Measurements from ENCODE around the gene MRPS12.

Gene MRPS12

DNA sequence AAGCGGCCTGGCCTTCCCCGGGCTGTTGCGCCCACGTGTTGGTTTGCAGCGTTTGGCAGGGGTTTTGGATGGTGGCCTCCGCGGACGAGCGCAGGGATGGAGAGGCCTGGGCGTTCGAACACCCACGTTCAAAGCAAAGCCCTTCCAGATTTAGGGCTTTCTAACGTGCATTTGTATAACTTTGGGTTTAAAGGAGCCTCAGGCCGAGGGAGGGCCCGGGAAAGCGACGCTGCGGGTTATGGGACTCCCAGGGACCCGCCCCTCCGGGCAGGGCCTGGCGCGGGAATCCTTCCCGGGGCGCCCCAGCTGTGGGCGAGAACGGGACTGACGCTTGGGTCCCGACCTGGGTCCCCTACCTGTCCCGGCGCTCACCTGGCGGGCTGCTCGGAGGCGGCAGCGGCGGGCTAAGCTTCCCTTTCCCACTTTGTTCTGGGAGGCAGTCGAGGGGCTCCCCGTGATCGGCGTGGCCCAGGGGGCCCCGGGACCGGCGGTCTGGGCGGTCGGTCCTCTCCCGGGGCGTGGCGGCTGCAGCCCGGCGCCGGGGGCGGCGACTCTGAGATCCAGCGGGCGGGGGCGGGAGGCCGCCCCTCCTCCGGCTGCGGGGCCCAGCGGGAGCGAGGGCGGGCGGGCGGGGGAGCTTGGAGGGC is 44.6 kb downstream of the MRPS12 start, which contains the start of gene FBXO17:
TSS of gene FBXO17 (minus strand) at position 529 of the 647 bp plus-strand sequence. CDS start 25,423 bp downstream, outside the sequence.
- Histone ChIP-seq H3K4me3 (ENCODE audit: low read length) (no peak within 1 kb of the TSS), H3K79me2 (ENCODE audit: low read length) (no peaks in the 10 kb centered on the region), H4K20me1 (ENCODE audit: insufficient read depth, low read length) (no peaks in the 10 kb centered on the region), H3K27ac (ENCODE audit: low read length) (no peak within 1 kb of the TSS), H3K9me3 (replicated peaks; ENCODE audit: insufficient read depth, low read length) (no peaks in the 10 kb centered on the region), H3K4me1 (ENCODE audit: low read length) (peaks cover 12% of the 10 kb centered on the region), H3F3A (ENCODE audit: insufficient read depth, low read length) (no peaks in the 10 kb centered on the region), H3K9ac (ENCODE audit: low read length) (no peak within 1 kb of the TSS), H2AFZ (ENCODE audit: low read length) (no peak within 1 kb of the TSS), H3K4me2 (ENCODE audit: low read depth, low read length) (no peak within 1 kb of the TSS), H3K36me3 (replicated peaks; ENCODE audit: insufficient read depth, low read length) (no peaks in the 10 kb centered on the region), H3K27me3 (replicated peaks; ENCODE audit: insufficient read depth, low read length) (peaks cover 22% of the 10 kb centered on the region), H3K9me2 (replicated peaks; ENCODE audit: insufficient read depth, low read length) (no peaks in the 10 kb centered on the region)
- no peak for DNase-seq
- no peak for TF ChIP-seq EZH2 (optimal IDR thresholded peaks at IDR 0.05; ENCODE audit: low read depth, low read length)
- TF ChIP-seq, protein P1, sequence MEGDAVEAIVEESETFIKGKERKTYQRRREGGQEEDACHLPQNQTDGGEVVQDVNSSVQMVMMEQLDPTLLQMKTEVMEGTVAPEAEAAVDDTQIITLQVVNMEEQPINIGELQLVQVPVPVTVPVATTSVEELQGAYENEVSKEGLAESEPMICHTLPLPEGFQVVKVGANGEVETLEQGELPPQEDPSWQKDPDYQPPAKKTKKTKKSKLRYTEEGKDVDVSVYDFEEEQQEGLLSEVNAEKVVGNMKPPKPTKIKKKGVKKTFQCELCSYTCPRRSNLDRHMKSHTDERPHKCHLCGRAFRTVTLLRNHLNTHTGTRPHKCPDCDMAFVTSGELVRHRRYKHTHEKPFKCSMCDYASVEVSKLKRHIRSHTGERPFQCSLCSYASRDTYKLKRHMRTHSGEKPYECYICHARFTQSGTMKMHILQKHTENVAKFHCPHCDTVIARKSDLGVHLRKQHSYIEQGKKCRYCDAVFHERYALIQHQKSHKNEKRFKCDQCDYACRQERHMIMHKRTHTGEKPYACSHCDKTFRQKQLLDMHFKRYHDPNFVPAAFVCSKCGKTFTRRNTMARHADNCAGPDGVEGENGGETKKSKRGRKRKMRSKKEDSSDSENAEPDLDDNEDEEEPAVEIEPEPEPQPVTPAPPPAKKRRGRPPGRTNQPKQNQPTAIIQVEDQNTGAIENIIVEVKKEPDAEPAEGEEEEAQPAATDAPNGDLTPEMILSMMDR (IDR thresholded peaks at IDR 0.05; ENCODE audit: low read length), result no peak
- no peak for TF ChIP-seq EZH2phosphoT487 (IDR thresholded peaks at IDR 0.05; ENCODE audit: low read length)

DNA sequence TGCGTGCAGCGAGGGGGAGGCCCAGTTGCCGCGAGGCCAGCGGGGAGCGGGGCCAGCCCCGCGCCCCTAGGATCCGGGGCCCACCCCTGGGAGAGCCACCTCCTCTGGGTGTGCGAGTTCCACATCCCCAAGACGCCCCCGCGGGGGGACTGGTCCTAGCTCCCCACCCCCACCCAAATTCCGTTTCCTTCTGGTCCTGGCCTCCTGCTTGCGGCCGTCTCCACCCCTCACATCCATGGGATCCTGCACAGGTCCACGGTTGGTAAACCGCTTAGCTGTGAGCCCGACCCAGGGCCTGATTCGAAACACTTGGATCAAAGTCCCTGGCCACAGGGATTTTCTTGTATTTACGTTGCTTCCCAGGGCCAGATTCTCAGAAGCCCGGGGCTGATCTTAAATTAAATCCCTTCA is 45.1 kb downstream of the MRPS12 start:
- no peak overlapping the region for H2AFZ ChIP-seq (ENCODE audit: low read length)
- H3K27me3 ChIP-seq (replicated peaks; ENCODE audit: insufficient read depth, low read length), result peaks cover 25% of the 10 kb centered on the region
- no peaks in the 10 kb centered on the region for H4K20me1 ChIP-seq (ENCODE audit: insufficient read depth, low read length)
- H3K4me3 ChIP-seq (ENCODE audit: low read length), result no peak overlapping the region
- DNase-seq, result no peak
- H3K9me2 ChIP-seq (replicated peaks; ENCODE audit: insufficient read depth, low read length), result no peaks in the 10 kb centered on the region
- TF ChIP-seq, protein P1 (IDR thresholded peaks at IDR 0.05; ENCODE audit: low read length), result no peak
- TF ChIP-seq EZH2 (optimal IDR thresholded peaks at IDR 0.05; ENCODE audit: low read depth, low read length), result no peak
- TF ChIP-seq EZH2phosphoT487 (IDR thresholded peaks at IDR 0.05; ENCODE audit: low read length), result no peak
- no peaks in the 10 kb centered on the region for H3K36me3 ChIP-seq (replicated peaks; ENCODE audit: insufficient read depth, low read length)
- peaks cover 12% of the 10 kb centered on the region for H3K4me1 ChIP-seq (ENCODE audit: low read length)
- H3K79me2 ChIP-seq (ENCODE audit: low read length), result no peaks in the 10 kb centered on the region
- H3K27ac ChIP-seq (ENCODE audit: low read length), result no peak overlapping the region
- no peaks in the 10 kb centered on the region for H3F3A ChIP-seq (ENCODE audit: insufficient read depth, low read length)
- no peaks in the 10 kb centered on the region for H3K9me3 ChIP-seq (replicated peaks; ENCODE audit: insufficient read depth, low read length)
- H3K9ac ChIP-seq (ENCODE audit: low read length), result no peak overlapping the region
- no peak overlapping the region for H3K4me2 ChIP-seq (ENCODE audit: low read depth, low read length)

DNA sequence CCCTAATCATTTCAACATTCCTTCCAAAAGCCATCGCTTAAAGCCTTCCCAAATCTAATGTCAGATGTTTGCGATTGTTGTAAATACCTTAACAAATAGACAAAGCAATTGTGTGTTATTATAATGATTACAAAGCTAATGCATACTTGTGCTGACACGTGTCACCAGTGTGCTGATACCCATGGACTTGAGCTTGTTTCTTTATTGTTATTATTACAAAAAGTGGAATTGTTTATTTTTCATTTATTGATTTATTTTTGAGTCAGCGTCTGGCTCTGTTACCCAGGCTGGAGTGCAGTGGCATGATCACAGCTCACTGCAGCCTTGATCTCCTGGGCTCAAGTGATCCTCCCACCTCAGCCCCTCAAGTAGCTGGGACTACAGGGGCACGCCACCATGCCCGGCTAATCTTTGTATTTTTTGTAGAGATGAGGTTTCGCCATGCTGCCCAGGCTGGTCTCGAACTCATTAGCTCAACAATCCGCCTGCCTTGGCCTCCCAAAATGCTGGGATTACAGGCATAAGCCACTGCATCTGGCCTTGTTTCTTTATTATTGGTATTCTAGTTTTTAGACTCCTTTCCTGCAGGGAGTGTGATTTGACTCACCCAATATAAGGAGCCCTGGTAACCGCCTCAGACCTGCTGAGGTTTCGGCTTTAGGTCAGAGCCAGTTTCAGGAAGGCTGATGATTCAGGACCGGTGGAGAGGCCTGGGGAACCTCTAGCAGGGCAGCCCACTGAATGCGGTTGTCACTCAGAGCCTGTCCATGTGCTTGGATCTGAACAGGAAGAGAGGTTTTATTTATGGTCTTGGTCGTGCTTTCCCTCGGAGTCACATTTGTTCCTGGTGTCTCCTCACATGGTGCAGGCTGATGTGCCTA is 46.9 kb downstream of the MRPS12 start:
- Histone ChIP-seq H3K9ac (ENCODE audit: low read length) (no peak overlapping the region), H3K27ac (ENCODE audit: low read length) (peak overlapping the region; percentile 45; the same call in 1 of the 2 replicates)

More for the DNA sequence above, 46.9 kb downstream of the MRPS12 start:
- H3K9me2 ChIP-seq (replicated peaks; ENCODE audit: insufficient read depth, low read length), result no peaks in the 10 kb centered on the region
- H3K79me2 ChIP-seq (ENCODE audit: low read length), result no peaks in the 10 kb centered on the region
- H3K36me3 ChIP-seq (replicated peaks; ENCODE audit: insufficient read depth, low read length), result no peaks in the 10 kb centered on the region
- no peaks in the 10 kb centered on the region for H4K20me1 ChIP-seq (ENCODE audit: insufficient read depth, low read length)
- H2AFZ ChIP-seq (ENCODE audit: low read length), result no peak overlapping the region; the same call in 1 of the 2 replicates
- H3K27me3 ChIP-seq (replicated peaks; ENCODE audit: insufficient read depth, low read length), result peaks cover 28% of the 10 kb centered on the region
- TF ChIP-seq, protein P1 (IDR thresholded peaks at IDR 0.05; ENCODE audit: low read length), result no peak
- no peak for TF ChIP-seq EZH2phosphoT487 (IDR thresholded peaks at IDR 0.05; ENCODE audit: low read length)
- no peak for TF ChIP-seq EZH2 (optimal IDR thresholded peaks at IDR 0.05; ENCODE audit: low read depth, low read length)
- peak; percentile 67 for DNase-seq
- H3K9me3 ChIP-seq (replicated peaks; ENCODE audit: insufficient read depth, low read length), result no peaks in the 10 kb centered on the region
- no peaks in the 10 kb centered on the region for H3F3A ChIP-seq (ENCODE audit: insufficient read depth, low read length)
- H3K4me2 ChIP-seq (ENCODE audit: low read depth, low read length), result no peak overlapping the region
- peaks cover 12% of the 10 kb centered on the region for H3K4me1 ChIP-seq (ENCODE audit: low read length)
- no peak overlapping the region for H3K4me3 ChIP-seq (ENCODE audit: low read length)

All from MM.1S (cell line).